Stimulated activated CD4-positive, alpha-beta T cell treated with anti-CD3 and anti-CD28 coated beads, Interleukin-15, amount 100 ng/mL, for 48 hours (primary cell): Measurements from ENCODE around the gene GPT2.

ENCODE experiments used
- DNase-seq, 2 donors: peaks; one replicate each; pipeline ENCODE4 v3.0.0-alpha.2; 2020; ENCODE audit warnings: low read depth in 2 of 2

Gene GPT2

GRCh38 chr16:46896314-46896968 is 12.3 kb downstream of the GPT2 start:
- no peak for DNase-seq

- no peak for DNase-seq
Observed at GRCh38 chr16:46897471-46897870, 13.3 kb downstream of the GPT2 start.

DNA sequence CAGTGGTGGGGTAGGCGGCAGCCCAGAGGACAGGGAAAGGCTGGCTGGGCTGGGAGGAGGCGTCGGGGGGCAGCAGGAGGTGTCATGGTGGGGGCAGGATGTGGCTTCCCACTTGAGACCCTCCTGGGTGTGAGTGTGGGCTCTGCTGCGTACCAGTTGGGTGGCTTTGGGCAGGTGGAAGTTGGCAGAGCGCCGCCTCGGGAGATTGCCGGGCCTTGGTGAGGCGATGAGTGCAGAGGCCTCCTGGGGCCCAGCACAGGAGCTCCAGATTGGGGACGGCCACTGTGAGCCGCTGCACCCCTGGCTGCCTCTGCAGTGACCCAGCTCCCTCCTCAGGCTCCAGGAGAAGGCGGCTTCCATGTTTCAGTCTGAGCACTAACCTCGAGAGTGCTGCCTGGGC is 13.8 kb downstream of the GPT2 start:
- DNase-seq = no peak

DNA sequence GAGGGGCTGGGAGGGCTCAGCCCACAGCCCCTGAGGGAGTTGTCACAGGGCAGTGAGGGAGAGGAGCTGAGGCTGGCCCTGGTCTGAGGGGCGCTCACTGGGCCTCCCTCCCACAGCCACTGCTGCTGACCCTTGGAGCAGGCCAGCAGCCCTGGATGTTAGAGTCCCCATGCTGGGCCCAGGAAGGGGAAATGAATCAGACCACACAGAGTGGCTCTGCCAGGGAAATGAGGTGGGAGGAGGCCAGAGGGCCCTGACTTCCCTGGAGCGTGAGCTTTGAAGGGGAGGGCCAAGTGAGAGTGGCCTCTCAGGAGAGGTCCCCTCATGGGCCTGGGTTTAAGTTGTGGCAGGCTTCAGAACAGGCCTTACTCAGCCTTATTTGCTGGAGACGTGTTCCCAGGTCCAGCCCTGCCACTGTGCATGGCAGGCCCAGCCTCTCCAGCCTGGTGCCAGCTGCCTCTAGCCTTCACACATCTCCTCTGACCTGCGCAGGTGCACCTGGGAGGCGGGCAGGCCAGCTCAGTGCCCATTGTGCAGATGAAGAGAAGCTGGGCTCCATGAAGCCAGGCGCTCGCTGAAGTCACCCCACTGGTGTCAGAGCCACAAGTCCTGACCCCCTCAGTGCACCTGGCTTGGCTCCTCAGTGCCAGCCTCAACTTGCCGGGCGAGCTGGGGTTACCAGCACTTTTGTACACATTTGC is 15.4 kb downstream of the GPT2 start:
- no peak for DNase-seq

DNA sequence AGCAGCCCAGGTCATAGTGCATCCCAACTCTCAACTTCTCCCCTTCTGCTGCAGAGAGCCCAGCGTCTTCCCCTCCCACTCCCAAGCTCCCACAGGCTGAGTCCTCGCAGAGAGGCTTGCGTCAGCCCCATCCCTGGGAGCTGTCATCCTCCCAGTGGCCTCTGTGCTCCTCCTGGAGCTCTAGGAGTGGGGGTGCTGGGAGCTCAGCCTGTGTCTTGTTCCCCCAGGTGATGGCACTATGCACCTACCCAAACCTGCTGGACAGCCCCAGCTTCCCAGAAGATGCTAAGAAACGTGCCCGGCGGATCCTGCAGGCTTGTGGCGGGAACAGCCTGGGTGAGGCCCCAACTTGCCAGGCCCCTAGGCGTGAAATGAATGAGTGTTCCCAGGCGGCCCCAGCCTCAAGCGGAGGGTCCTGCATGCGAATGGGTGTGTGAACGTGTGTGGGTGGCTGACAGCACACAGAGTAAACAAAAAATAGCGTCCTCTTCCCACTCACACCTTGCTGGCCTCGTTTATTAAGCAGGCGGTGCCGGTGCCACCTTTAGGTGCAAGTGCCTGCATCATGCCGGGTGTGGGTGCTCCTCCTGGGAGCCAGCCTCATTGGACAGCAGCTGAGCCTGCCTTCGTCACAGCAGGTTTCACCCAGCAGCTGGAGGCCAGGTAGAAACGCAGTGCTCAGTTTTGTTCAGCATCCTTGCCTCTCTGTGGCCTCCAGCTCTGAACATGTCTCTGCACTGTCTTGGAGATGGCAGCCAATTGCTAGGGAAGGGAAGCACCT is 16.5 kb downstream of the GPT2 start:
- no peak for DNase-seq

GRCh38 chr16:46901709-46902108 is 17.5 kb downstream of the GPT2 start:
- no peak for DNase-seq

DNA sequence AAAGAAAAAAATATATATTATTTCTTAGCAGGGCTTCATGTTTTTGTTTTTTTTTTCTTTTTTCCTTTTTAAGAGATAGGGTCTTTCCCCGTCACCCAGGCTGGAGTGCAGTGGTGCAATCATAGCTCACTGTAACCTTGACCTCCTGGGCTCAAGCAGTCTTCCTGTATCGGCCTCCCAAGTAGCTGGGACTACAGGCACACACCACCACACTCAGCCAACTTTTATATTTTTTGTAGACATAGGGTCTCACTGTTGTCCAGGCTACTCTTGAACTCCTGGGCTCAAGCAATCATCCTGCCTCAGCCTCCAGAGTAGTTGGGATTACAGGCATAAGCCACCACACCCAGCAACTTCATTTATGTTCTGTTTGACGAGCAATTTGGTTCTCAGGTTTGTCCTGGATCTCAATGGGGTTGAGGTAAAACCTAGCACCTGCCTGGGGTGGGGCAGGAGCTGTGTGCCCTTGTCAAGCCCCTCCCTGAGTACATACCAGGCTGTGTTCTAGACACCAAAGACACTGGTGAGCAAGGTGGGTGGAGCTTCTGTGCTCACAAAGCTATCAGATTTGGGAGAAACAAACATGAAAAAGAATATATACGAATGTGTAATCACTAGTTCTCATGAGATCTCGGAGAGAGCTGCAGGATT is 19.2 kb downstream of the GPT2 start:
- no peak for DNase-seq

- no peak for DNase-seq
Observed at GRCh38 chr16:46904471-46904870, 20.3 kb downstream of the GPT2 start.

- no peak for DNase-seq
Observed at GRCh38 chr16:46906360-46907060, 22.3 kb downstream of the GPT2 start.

DNA sequence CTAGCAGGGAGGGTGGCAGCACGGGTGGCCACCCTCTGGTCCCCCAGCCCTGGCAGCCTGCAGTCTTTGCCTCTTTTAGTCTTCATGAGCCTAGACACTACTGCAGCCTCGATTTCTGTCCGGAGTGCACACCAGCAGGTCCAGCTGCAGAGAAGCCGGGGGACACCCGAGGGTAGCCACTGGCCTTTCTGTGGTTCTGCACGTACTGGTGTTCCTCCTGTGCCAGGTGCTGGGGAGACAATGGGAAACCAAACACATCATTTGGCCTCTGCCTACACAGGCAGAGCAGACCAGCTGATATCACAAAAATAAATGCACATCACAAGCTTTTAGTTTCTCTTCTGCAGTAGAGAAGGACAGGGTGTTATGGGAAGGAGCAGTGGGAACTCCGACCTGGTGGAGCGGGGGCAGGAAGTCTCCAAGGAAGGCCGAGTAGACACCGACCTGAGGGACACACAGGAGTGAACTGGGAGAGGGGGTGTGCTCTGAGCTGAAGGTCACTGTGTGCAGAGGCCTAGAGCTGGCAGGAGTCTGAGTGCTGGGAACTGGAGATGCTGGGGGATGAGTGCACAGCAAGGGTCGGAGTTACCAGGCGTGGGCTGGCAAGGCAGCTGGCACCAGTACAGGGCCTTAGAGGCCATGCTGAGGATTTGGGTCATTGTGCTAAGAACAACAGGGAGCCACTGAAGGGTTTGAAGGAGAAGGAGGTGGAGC is 23.1 kb downstream of the GPT2 start:
- no peak for DNase-seq

- peak; percentile 19 to 44 for DNase-seq
Observed at GRCh38 chr16:46908540-46909372, 24.6 kb downstream of the GPT2 start.

GRCh38 chr16:46911038-46911437 is 26.9 kb downstream of the GPT2 start:
- no peak for DNase-seq

- no peak for DNase-seq
Observed at GRCh38 chr16:46911650-46912049, 27.5 kb downstream of the GPT2 start.

- DNase-seq = no peak
Observed at GRCh38 chr16:46914556-46915201, 30.5 kb downstream of the GPT2 start.

DNA sequence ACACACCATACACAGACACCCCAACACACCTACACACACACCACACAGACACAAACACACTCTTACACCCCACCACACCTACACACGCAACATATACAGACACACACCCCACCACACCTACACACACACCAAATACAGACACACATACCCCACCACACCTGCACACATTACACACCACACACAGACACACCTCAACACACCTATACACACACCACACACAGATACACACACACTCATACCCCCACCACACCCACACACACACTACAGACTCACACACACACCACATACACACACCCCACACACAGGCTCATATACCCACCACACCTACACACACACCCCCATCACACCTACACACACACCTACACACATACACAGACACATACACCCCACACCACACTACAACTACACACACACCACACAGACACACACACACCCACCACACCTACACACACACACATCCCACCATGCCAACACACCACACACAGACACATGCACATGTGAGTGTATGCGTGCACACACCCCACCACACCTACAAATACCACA is 31.4 kb downstream of the GPT2 start:
- no peak for DNase-seq

GRCh38 chr16:46916980-46917379 is 32.8 kb downstream of the GPT2 start:
- DNase-seq = no peak

DNA sequence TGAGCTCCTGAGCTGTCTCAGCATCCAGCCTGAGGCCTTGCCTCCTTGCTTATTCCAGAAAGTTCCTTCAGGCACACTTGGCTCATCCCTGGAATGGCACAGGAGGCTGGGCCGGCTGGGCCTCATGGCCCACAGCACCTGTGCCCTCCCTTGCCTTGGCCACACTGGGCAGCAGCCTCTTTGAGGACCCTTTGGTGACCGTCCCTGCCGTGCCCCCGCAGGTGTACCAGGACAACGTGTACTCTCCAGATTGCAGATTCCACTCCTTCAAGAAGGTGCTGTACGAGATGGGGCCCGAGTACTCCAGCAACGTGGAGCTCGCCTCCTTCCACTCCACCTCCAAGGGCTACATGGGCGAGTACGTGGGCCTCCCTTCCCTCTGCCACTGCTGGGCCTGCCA is 34.2 kb downstream of the GPT2 start:
- no peak for DNase-seq

- no peak for DNase-seq
Observed at GRCh38 chr16:46918905-46919792, 35.0 kb downstream of the GPT2 start.
